ENCODE data around the gene LRRIQ3. TPM values are rescaled to one million over a fixed set of nuclear protein-coding genes. Genes with fewer than 3 reads are reported as not detected.

LRRIQ3 gene
- total RNA-seq, 6 donors from 2014 or later: 0.30 to 0.84 (median 0.31) TPM; not detected in 3

GRCh38 chr1:74113333-74113732 is 84.6 kb downstream of the LRRIQ3 start:
- DNase-seq: no peak
- H3K9me3 ChIP-seq: no peaks in the 10 kb centered on the region
- no peaks in the 10 kb centered on the region for H3K4me1 ChIP-seq
- H3K36me3 ChIP-seq: no peaks in the 10 kb centered on the region
- no peaks in the 10 kb centered on the region for H3K27me3 ChIP-seq
- no peak for ATAC-seq (ENCODE audit: low FRiP score in 2 of 2)
- no peak overlapping the region for H3K27ac ChIP-seq
- TF ChIP-seq POLR2A (IDR thresholded peaks at IDR 0.05): no peak
- TF ChIP-seq POLR2AphosphoS5 (IDR thresholded peaks at IDR 0.05): no peak
- no peak for TF ChIP-seq EP300 (IDR thresholded peaks at IDR 0.05)
- no peak for TF ChIP-seq CTCF (IDR thresholded peaks at IDR 0.05)
- 63 to 71% methylated on average over 3 of the region's 3 CpGs for WGBS, 2 donors
- H3K4me3 ChIP-seq: no peak overlapping the region

- no peak for DNase-seq
Observed at GRCh38 chr1:74107394-74107793, 90.6 kb downstream of the LRRIQ3 start.

GRCh38 chr1:74091371-74091770 is 106.6 kb downstream of the LRRIQ3 start:
- no peaks in the 10 kb centered on the region for H3K36me3 ChIP-seq
- no peak overlapping the region for H3K27ac ChIP-seq
- DNase-seq (no peak), ATAC-seq (ENCODE audit: low FRiP score in 2 of 2) (no peak)
- no peak for TF ChIP-seq EP300 (IDR thresholded peaks at IDR 0.05)
- TF ChIP-seq POLR2AphosphoS5 (IDR thresholded peaks at IDR 0.05): no peak
- TF ChIP-seq CTCF (IDR thresholded peaks at IDR 0.05): no peak
- no peak for TF ChIP-seq POLR2A (IDR thresholded peaks at IDR 0.05)
- no peaks in the 10 kb centered on the region for H3K4me1 ChIP-seq
- no peak overlapping the region for H3K4me3 ChIP-seq
- peaks cover 0 to 5% (median 0%) of the 10 kb centered on the region in 4 donors for H3K9me3 ChIP-seq
- 79 to 89% methylated on average over 1 of the region's 1 CpG for WGBS, 2 donors
- no peaks in the 10 kb centered on the region for H3K27me3 ChIP-seq

More at GRCh38 chr1:74107394-74107793, 90.6 kb downstream of the LRRIQ3 start:
- H3K4me3 ChIP-seq: no peak overlapping the region
- H3K27ac ChIP-seq: no peak overlapping the region
- no peak for TF ChIP-seq POLR2AphosphoS5 (IDR thresholded peaks at IDR 0.05)
- no peak for TF ChIP-seq EP300 (IDR thresholded peaks at IDR 0.05)
- TF ChIP-seq CTCF (IDR thresholded peaks at IDR 0.05): no peak
- no peak for TF ChIP-seq POLR2A (IDR thresholded peaks at IDR 0.05)
- H3K9me3 ChIP-seq: no peaks in the 10 kb centered on the region
- H3K4me1 ChIP-seq: no peaks in the 10 kb centered on the region
- no peak for ATAC-seq (ENCODE audit: low FRiP score in 2 of 2)
- no peaks in the 10 kb centered on the region for H3K36me3 ChIP-seq
- no peaks in the 10 kb centered on the region for H3K27me3 ChIP-seq

GRCh38 chr1:74083128-74083527 is 114.8 kb downstream of the LRRIQ3 start:
- ATAC-seq (ENCODE audit: low FRiP score in 2 of 2) (no peak), DNase-seq (no peak)
- Histone ChIP-seq H3K27ac (no peak overlapping the region), H3K4me3 (no peak overlapping the region), H3K36me3 (no peaks in the 10 kb centered on the region), H3K4me1 (no peaks in the 10 kb centered on the region), H3K9me3 (no peaks in the 10 kb centered on the region), H3K27me3 (no peaks in the 10 kb centered on the region)
- TF ChIP-seq EP300 (IDR thresholded peaks at IDR 0.05): no peak
- 39 to 90% methylated on average over 1 of the region's 1 CpG for WGBS, 2 donors

GRCh38 chr1:74065081-74065480 is 132.9 kb downstream of the LRRIQ3 start:
- no peak for DNase-seq
- TF ChIP-seq POLR2A (IDR thresholded peaks at IDR 0.05): no peak
- TF ChIP-seq CTCF (IDR thresholded peaks at IDR 0.05): no peak
- TF ChIP-seq POLR2AphosphoS5 (IDR thresholded peaks at IDR 0.05): no peak
- TF ChIP-seq EP300 (IDR thresholded peaks at IDR 0.05): no peak
- ATAC-seq (ENCODE audit: low FRiP score in 2 of 2): no peak

More at GRCh38 chr1:74065081-74065480, 132.9 kb downstream of the LRRIQ3 start:
- Histone ChIP-seq H3K4me1 (no peaks in the 10 kb centered on the region), H3K27me3 (no peaks in the 10 kb centered on the region), H3K27ac (no peak overlapping the region), H3K9me3 (no peaks in the 10 kb centered on the region), H3K36me3 (no peaks in the 10 kb centered on the region), H3K4me3 (no peak overlapping the region)

All from upper lobe of left lung (tissue), 6 donors.